ENCODE results near the gene BAIAP3. TPM values are rescaled to one million over a fixed set of nuclear protein-coding genes. Genes with fewer than 3 reads are reported as not detected.

BAIAP3 gene
- total and polyA plus RNA-seq, 10 of the 15 experiments (the other 5 are each of a cell fraction or from before 2014, with no cell fraction given) = 0.03 to 0.56 (median 0.17) TPM; not detected in 3

DNA sequence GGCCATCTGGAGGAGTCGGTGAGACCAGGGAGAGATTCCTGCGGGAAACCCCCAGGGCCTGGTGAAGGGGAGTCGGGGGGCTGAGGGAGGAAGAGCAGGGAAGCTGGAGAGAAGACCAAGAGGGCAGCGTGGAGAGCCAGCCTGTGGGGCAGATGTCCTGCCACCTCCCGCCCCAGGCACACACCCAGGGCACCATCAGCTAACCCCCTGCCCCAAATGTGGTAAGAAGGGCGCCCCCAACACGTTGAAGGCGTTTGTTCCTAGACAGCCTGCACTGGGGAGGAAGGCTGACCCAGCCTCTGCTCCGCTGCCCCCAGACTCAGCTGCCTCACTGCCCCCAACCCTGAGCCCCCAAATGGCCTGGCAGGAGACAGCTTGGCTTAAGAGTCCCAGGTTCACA, 1.3 kb downstream of the BAIAP3 start (continued):
- TF ChIP-seq, protein P1, sequence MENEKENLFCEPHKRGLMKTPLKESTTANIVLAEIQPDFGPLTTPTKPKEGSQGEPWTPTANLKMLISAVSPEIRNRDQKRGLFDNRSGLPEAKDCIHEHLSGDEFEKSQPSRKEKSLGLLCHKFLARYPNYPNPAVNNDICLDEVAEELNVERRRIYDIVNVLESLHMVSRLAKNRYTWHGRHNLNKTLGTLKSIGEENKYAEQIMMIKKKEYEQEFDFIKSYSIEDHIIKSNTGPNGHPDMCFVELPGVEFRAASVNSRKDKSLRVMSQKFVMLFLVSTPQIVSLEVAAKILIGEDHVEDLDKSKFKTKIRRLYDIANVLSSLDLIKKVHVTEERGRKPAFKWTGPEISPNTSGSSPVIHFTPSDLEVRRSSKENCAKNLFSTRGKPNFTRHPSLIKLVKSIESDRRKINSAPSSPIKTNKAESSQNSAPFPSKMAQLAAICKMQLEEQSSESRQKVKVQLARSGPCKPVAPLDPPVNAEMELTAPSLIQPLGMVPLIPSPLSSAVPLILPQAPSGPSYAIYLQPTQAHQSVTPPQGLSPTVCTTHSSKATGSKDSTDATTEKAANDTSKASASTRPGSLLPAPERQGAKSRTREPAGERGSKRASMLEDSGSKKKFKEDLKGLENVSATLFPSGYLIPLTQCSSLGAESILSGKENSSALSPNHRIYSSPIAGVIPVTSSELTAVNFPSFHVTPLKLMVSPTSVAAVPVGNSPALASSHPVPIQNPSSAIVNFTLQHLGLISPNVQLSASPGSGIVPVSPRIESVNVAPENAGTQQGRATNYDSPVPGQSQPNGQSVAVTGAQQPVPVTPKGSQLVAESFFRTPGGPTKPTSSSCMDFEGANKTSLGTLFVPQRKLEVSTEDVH (IDR thresholded peaks at IDR 0.05; ENCODE audit: low read depth, partially characterized antibody) = no peak
- TF ChIP-seq ZZZ3 (IDR thresholded peaks at IDR 0.05; ENCODE audit: control insufficient read depth, insufficient read length, low read depth) = no peak
- TF ChIP-seq, protein P2, sequence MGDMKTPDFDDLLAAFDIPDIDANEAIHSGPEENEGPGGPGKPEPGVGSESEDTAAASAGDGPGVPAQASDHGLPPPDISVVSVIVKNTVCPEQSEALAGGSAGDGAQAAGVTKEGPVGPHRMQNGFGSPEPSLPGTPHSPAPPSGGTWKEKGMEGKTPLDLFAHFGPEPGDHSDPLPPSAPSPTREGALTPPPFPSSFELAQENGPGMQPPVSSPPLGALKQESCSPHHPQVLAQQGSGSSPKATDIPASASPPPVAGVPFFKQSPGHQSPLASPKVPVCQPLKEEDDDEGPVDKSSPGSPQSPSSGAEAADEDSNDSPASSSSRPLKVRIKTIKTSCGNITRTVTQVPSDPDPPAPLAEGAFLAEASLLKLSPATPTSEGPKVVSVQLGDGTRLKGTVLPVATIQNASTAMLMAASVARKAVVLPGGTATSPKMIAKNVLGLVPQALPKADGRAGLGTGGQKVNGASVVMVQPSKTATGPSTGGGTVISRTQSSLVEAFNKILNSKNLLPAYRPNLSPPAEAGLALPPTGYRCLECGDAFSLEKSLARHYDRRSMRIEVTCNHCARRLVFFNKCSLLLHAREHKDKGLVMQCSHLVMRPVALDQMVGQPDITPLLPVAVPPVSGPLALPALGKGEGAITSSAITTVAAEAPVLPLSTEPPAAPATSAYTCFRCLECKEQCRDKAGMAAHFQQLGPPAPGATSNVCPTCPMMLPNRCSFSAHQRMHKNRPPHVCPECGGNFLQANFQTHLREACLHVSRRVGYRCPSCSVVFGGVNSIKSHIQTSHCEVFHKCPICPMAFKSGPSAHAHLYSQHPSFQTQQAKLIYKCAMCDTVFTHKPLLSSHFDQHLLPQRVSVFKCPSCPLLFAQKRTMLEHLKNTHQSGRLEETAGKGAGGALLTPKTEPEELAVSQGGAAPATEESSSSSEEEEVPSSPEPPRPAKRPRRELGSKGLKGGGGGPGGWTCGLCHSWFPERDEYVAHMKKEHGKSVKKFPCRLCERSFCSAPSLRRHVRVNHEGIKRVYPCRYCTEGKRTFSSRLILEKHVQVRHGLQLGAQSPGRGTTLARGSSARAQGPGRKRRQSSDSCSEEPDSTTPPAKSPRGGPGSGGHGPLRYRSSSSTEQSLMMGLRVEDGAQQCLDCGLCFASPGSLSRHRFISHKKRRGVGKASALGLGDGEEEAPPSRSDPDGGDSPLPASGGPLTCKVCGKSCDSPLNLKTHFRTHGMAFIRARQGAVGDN (IDR thresholded peaks at IDR 0.05) = no peak
- TF ChIP-seq, protein P3, sequence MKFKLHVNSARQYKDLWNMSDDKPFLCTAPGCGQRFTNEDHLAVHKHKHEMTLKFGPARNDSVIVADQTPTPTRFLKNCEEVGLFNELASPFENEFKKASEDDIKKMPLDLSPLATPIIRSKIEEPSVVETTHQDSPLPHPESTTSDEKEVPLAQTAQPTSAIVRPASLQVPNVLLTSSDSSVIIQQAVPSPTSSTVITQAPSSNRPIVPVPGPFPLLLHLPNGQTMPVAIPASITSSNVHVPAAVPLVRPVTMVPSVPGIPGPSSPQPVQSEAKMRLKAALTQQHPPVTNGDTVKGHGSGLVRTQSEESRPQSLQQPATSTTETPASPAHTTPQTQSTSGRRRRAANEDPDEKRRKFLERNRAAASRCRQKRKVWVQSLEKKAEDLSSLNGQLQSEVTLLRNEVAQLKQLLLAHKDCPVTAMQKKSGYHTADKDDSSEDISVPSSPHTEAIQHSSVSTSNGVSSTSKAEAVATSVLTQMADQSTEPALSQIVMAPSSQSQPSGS (IDR thresholded peaks at IDR 0.05; ENCODE audit: low read length) = no peak
